HG03196 (cell line): ENCODE data around the gene LRRC36.

ENCODE experiments used
- ATAC-seq: cut with Tn5 transposase; IDR thresholded peaks from one replicate; pipeline ENCODE4 v1.9.1; 2021; ENCODE audit not compliant: unreplicated experiment

Gene LRRC36

GRCh38 chr16:67423015-67423414 is 96.4 kb downstream of the LRRC36 start:
- no peak for ATAC-seq

DNA sequence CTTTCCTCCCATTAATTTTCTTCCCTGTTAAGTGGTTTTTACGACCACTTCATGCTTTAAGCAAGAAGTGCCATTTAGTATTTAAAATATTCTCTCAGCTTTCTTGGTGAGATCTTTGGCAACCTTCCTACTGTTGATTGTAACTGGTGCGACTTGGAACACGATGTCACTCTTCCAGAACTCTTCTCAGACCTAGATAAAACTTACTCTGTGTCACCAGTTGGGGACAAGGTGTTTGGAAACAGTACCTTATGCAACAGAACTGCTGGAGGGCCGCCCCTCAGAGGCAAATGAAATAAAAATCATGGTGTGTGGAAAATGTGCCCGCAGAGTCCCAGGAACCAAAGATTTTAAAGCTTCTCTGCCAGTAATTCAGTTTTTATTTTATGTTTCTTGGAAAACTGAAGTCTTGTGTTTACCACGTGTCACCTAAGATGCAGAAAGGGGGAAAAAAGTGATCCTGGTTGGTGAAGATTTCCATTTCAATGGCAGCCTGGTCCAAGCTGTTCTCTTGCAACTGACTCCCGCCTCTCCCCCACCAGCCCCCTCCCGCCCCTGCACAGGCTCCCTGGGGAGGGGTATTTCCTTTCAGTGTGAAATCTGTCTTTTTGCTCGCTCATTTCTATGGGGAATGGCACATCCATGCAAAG is 97.1 kb downstream of the LRRC36 start:
- ATAC-seq = no peak

DNA sequence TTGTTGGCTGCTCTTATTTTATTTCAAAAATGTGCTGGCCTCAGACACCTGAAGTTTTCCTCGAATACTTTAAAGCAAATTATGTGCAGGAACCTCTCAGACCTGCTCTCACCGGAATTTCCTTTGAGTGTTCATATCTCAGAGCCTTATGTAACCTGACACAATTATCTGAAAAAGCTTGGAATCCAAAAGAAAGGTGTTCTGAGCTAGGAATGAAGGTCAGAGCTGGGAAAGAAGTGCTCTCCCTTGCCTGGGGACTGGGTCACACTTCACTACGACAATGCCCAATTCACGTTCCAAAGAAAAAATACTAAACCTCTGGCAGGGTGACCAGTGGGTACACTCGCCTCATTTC is 97.6 kb downstream of the LRRC36 start:
- no peak for ATAC-seq

DNA sequence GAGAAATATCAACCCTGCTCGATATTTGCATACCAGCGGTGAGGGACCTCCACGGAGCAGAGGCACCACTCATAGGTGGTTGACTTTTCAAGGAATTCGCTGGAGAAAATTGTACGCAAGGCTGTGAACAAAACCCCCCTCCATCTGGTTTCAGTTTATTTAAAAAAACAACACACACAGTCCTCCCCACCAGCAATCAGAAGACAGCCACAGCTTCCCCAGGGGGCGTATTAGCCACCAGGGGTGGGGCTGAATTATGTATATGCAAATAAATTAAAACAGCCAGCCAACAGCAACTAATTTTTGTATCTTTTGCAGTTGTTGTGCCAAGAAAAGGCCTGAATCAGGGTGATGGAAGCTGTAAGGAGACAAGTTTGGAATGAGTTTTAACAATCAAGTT is 98.4 kb downstream of the LRRC36 start:
- no peak for ATAC-seq

DNA sequence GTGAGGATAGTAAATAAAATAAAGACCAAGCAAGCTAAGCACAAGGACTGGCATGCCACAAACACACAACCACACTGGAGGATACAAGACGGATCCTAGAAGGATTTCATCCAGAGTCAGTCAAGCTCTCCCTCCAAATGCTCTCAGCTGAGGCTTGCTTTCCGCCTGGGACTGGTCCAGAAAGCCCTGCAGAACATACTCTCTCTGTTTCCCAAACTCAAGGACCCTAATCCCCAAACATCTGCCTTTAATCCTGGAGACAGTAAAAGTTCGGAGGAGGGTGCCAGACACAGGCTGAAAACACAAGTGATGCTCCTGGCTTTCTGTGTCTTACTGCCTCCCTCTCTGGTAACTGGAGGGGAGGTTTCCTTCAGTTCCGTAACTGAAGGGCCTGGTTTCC is 99.0 kb downstream of the LRRC36 start:
- no peak for ATAC-seq

DNA sequence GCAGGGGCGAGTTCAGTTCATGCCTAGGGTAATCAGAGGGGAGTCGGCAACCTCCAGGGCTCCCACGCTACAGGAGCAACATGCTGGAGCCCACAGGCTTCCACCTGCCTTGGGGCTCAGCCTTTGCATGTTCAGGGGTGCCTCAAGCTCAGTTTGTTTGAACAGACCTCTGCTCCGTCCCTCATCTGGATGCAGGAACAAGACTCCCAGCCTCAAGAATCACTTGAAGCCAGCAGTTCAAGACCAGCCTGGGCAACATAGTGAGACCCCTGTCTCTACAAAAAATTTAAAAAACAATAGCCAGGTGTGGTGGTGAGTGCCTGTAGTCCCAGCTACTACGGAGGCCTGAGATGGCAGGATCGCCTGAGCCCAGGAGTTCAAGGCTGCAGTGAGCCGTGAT is 99.4 kb downstream of the LRRC36 start:
- ATAC-seq = no peak

- ATAC-seq = no peak
Measured at GRCh38 chr16:67426950-67427349, 100.3 kb downstream of the LRRC36 start.

DNA sequence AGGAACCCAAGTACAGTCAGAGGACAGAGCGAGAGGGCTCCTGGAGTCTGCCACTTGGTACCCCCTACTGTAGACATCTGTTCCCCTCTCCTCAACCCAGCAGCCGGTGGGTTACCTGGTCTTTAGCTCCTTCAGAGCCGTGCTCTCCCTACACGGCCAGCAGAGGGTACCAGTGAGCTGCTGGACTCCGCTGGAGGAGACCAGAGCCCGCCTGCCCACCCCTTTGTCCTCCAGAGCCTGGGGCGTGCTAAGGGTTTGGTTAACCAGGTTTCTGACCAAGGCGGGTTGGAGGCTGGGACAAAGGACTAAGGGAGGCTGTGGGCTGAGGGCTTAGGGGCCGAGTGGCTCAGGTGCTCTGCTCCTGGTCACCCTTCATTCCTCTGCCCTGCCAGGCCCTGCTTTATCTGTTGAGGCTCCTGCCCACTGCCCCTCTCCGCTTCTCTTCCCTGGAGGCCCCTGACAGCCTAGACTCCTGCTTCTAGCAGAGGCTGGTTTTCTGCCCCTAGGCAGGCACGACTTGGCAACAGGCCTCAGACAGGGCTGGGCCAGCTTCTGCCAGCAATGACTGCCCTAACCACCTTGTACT is 101.6 kb downstream of the LRRC36 start:
- ATAC-seq = no peak

- ATAC-seq = no peak
Measured at GRCh38 chr16:67429053-67429798, 102.6 kb downstream of the LRRC36 start.

- ATAC-seq = no peak
Measured at GRCh38 chr16:67429799-67430503, 103.3 kb downstream of the LRRC36 start.

DNA sequence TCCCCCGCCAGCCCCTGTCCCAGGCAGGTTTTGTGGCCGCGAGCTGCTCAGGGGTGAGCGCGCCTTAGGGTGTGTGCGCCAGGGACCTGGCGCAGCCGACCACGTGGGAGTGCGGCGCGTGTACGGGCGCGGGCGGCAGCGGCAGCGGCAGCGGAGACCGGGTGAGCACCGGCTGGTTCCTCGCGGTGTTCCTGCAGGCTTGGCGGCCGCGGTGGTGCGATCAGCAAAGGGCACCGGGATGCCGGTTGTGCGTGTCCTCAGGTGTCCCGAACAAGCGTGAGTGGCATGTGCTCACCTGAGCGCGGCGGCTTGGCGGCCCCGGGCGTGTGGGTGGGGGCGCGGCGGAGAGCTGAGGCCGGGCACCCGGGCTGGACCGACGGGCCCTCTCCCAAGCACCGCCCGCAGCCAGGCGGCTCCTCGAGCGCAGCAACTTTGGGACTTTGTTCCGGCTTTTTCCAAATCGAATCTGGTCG is 103.9 kb downstream of the LRRC36 start:
- ATAC-seq = no peak

DNA sequence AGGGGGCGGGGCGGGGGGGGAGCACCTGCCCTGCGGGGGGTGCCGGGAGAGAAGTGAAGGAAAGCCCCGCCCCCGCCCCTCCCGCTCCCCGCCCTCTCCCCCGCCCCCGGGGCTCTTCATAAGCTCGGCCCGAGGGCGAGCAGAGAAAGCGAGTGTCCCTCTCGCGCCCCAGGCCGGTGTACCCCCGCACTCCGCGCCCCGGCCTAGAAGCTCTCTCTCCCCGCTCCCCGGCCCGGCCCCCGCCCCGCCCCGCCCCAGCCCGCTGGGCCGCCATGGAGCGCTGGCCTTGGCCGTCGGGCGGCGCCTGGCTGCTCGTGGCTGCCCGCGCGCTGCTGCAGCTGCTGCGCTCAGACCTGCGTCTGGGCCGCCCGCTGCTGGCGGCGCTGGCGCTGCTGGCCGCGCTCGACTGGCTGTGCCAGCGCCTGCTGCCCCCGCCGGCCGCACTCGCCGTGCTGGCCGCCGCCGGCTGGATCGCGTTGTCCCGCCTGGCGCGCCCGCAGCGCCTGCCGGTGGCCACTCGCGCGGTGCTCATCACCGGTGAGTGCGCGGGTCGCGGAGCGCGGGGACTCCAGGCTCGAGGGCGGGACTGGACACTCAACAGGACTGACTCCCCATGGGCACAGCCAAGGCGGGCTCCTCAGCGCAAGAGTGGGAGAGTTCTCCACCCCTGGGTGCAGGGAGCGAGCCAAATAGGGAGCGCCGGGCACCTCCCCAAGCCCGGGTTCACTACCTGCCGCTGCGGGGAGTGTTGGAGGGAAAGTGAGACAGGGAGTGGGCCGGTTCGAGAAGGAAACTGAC is 104.6 kb downstream of the LRRC36 start, which contains the start of gene HSD11B2:
Gene HSD11B2, plus strand, starts transcription at position 145 of the 798 bp plus-strand sequence. Its CDS starts 128 bp downstream, at position 273.
- ATAC-seq = no peak

DNA sequence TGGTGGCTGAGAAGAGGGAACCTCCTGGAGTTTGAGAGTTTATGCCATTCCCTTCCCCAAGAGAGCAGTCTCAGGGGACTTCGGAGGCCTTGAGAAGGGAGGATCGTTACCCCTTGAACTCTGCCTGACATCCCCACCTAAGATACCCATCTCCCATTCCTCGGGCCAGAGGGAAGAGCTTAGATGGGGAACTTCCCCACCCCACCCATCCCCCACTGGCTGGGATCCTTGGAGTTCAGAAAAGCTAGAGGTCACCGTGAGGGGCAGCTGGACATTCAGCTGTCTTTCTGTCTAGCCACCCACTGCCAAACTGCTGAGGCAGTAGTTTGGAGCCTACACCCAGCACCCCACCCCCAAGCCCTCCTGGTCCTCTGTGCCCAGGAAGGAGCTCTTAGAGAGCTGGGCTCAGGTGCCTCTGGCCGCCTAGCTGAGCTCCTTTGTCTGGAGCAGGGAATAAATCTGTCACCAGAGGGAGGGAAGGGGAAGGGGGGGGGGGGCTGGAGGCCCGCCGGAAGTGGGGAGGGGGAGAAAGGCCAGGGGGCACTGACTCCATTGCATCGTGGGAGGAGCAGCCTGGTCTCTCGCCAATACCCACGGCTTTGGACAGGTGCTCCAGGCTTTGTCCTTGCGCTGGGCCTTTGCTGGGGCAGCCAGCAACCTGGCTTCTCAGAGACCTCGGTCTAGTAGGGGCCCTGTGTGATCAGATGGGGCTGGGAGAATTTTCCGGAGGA is 105.3 kb downstream of the LRRC36 start:
- no peak for ATAC-seq

DNA sequence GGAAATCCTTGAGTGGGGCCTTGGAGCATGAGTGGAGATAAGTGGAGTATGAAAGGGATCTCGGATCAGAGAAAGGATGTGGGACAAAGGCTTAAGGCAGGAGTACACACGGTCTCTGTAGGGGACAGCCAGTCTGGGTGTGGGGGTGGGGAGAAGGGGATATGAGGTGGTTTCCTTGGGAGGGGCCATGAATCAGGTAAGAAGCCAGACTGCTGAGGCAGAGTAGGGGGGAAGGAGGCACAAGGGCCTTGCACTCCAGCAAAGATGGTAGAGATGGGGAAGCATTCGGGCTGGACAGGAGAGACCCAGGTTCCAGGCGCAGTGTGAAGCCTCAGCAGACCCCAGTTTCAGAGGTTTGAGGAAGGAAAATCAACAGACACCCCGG is 105.9 kb downstream of the LRRC36 start:
- no peak for ATAC-seq

GRCh38 chr16:67433131-67433719 is 106.6 kb downstream of the LRRC36 start:
- no peak for ATAC-seq
